ENCODE measurements around the gene KRCC1.

The KRCC1 gene

DNA sequence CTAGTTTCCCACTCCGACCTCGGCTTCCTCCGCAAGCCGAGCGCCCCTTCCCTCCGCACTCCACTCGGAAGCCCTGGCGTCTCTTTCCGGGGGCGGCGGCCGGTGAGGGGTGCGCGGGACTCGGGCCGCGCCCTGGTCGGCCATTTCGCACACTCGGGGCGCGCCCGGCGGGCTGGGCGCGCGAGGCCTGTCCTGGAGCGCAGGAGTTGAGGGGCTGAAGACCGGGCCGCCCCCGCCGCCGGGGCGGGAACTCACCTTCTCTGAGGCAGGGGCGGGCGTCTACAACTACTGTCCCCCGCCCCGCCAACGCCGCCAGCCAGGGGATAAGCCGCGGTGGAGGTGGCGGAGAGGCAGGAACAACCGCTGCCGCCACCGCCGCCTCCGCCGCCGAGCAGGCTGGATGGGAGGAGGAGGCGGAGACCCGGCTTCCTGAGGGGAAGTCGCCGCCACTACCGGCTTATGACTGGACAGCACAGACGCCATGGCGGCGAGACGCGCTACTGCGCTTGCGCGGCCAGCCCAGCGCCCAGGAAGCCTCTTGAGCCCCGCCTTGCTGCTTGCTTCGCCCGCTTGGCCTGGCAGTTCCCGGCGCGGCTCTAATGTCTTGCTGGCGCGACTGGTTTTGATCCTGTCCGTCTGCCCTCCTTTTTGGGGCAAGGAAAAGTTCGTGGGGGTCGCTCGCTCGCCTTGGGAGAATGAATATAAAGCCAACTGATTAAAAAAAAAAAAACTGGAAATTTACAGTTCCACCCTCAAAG, at the start of gene KRCC1:
Gene KRCC1, minus strand, starts transcription at position 413 of the 758 bp plus-strand sequence. CDS start 27,220 bp downstream, outside the sequence.
- peak; percentile 73 to 92 (median 82) for DNase-seq (ENCODE audit: low read depth in 4 of 4, low spot score in 1 of 4)

DNA sequence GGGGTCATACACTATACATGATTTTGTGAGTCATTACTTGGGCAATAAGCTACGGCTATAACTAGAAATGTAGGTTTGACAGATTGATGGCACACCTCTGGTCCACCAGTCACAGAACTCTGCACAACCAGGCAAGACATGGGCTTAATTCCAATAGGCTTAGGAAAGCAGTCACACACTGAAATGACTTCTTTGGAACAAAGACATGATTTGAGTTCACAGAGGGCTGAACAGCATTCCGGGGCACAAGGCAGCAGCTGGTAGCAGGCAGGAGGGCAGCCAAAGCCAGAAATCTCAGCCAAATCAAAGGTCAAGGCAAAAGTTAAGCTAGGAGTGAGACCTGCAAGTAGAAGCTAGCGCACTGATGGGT, 44.9 kb upstream of the KRCC1 start:
- no peak for DNase-seq (ENCODE audit: low read depth in 4 of 4, low spot score in 1 of 4)

GRCh38 chr2:88099798-88100488, 44.4 kb upstream of the KRCC1 start:
- DNase-seq (ENCODE audit: low read depth in 4 of 4, low spot score in 1 of 4), result no peak

GRCh38 chr2:88098558-88098900, 42.9 kb upstream of the KRCC1 start:
- no peak for DNase-seq (ENCODE audit: low read depth in 4 of 4, low spot score in 1 of 4)

DNA sequence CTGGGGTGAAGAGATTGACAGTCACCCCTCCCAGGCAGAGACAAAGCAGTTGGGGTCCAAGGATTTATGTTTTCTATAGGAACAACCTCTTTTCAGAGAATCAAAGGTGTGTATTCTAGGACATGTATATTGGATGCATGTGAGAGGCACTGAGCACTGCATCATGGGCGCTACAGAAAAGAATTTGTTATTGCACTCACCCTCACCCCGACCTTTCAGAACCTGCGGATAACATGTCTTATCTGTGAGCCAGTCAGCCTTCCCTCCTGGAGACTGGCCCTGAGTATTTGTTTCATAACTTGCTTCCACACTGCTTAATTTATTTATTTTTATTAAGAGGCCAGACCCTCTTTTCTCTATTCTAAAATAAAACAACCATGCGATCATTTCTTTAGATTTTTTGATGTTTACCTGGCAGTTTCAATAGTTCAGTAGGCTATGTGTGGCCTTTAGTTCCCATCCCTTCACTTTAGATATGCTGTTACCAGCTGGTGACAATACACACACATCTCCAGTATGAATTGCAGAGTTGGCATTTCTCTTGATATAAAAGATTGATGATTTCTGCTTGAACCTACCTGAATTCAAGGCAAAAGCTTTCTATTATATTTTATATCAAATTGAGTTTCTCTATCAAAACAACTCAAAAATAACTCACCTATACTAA, 42.4 kb upstream of the KRCC1 start:
- DNase-seq (ENCODE audit: low read depth in 4 of 4, low spot score in 1 of 4), result no peak

DNA sequence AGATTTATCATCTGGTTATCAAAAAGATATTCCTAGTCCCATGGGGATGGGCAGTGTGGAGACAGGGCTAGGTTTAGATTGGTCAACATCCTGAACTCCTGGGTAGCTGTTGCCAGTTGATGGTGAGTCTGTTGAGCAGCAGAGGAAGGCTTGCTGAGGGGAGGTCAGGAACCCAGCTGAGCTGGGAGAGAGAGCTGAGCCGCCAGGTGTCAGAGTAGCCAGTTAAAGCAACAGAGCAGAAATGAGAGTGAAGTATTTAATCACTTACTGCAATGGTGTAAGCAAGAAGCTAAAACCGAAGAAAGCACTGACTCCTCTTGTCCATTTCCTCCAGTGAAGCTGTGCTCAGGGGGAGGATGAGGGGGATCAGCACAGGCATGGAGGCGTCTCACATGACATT, 41.6 kb upstream of the KRCC1 start:
- DNase-seq (ENCODE audit: low read depth in 4 of 4, low spot score in 1 of 4), result no peak

GRCh38 chr2:88096708-88097107, 41.1 kb upstream of the KRCC1 start:
- no peak for DNase-seq (ENCODE audit: low read depth in 4 of 4, low spot score in 1 of 4)

- no peak for DNase-seq (ENCODE audit: low read depth in 4 of 4, low spot score in 1 of 4)
Measured at GRCh38 chr2:88095022-88095421, 39.4 kb upstream of the KRCC1 start.

DNA sequence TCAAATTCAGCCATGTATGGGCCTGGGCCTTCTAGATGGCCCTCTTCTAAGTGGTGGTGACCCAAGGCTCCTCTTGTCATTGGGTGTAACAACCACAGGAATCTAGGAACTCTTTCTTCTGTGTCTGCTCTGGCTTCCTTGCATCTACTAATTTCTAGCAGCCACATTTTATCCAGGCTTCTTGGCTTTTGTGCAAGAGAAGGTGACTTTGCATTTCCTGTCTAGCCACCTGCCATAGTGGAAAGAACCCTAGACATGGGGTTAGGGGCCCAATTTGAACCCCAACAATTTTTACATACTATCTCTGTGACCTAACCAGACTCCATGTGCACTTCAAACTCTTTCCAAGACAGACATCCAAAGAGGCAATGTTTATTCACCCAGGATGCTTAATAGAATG, 37.2 kb upstream of the KRCC1 start:
- no peak for DNase-seq (ENCODE audit: low read depth in 4 of 4, low spot score in 1 of 4)

- no peak for DNase-seq (ENCODE audit: low read depth in 4 of 4, low spot score in 1 of 4)
Measured at GRCh38 chr2:88091943-88092342, 36.4 kb upstream of the KRCC1 start.

GRCh38 chr2:88090446-88091283, 35.1 kb upstream of the KRCC1 start:
- DNase-seq (ENCODE audit: low read depth in 4 of 4, low spot score in 1 of 4), result peak in 2 of 4 experiments; percentile 4 to 17

- DNase-seq (ENCODE audit: low read depth in 4 of 4, low spot score in 1 of 4), result no peak
Measured at GRCh38 chr2:88088999-88089398, 33.4 kb upstream of the KRCC1 start.

- DNase-seq (ENCODE audit: low read depth in 4 of 4, low spot score in 1 of 4), result no peak
Measured at GRCh38 chr2:88087763-88088162, 32.2 kb upstream of the KRCC1 start.

- no peak for DNase-seq (ENCODE audit: low read depth in 4 of 4, low spot score in 1 of 4)
Measured at GRCh38 chr2:88087073-88087472, 31.5 kb upstream of the KRCC1 start.

DNA sequence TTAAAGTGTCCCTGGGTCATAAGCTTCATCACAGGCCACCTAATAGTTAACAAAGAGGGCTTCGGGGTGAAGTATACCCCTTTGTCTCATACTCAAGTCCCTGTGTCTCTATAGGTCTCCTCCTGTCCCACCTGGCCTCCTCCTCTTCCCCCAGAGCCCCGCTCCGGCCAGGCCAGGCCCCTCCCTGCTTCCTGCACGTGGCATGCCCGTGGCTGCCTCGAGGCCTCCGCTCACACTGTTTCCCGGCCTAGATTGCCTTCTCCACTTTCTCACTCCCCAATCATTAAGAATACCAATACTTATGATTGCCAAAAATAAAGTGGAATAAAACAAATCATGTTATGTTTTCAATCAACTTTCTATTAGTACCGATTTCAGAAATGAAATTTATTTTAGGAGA, 30.8 kb upstream of the KRCC1 start:
- DNase-seq (ENCODE audit: low read depth in 4 of 4, low spot score in 1 of 4), result no peak

DNA sequence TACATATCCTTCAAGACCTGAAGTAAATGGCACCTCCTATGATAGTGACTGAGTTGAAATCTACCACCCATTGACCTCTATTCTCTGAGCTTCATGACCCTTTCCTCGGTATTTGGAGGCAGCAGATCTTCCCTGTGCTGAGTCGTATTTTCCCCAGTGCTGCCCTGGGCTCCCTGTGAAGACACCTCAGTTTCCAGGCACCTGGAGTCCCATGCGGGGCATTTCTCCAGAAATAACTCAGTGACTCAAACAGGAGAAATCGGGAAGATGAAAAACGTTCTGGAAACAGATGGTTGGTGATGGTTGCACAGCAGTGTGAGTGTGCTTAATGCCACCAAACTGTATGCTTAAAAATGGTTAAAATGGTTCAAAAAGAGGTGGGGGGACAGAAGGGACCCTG, 30.0 kb upstream of the KRCC1 start:
- no peak for DNase-seq (ENCODE audit: low read depth in 4 of 4, low spot score in 1 of 4)

GRCh38 chr2:88085099-88085498, 29.5 kb upstream of the KRCC1 start:
- DNase-seq (ENCODE audit: low read depth in 4 of 4, low spot score in 1 of 4), result no peak

GRCh38 chr2:88082781-88083180, 27.2 kb upstream of the KRCC1 start:
- DNase-seq (ENCODE audit: low read depth in 4 of 4, low spot score in 1 of 4), result no peak

DNA sequence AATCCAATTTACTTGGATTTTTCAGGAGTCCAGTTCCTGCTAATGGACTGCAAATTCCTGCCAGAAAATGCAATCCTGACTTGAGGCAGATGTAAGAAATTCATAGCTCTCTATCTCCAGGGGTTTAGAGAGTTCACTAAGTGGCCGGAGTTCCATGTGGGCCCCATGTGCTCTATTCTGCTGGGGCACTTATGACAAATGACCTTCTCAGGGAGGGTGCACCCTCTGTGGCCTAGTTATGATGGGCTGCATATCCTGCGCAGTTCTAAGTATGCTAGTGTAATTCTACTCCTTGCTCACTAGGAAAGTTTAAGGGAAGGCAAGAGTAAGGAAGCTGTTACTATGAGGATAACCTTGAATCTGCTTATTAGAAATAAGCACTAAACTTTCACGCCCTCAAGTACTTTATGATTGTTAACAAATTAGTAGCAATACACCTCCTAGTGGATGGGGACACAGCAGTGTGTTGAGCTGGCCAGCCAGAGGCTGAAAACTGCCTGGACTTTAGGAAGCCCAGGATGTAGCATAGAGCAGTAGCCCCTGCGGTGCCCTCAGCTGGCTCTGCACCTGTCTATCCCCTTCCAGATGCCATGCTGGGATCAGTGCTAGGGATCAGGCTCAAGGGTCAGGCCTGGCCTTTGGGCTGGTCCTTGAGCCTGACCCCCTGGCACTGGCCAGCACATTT, 26.5 kb upstream of the KRCC1 start:
- no peak for DNase-seq (ENCODE audit: low read depth in 4 of 4, low spot score in 1 of 4)

DNA sequence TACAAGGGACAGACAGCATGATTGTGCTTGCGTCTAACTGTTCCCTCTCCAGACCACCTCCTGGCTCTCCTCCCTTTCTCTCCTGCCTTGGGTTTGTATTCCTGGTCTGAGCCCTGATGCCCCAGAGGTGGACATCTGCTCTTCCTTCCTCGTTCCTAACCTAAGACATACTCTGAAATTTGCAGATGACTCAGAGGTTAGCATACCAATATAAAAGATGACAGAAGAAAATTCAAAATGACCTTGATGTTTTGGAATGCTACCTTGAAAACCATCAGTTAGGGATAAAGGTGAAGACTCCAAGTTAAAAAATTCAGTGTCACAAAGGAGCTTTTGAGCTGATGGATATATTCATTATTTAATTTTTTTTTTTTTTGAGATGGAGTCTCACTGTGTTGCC, 25.0 kb upstream of the KRCC1 start:
- no peak for DNase-seq (ENCODE audit: low read depth in 4 of 4, low spot score in 1 of 4)

DNA sequence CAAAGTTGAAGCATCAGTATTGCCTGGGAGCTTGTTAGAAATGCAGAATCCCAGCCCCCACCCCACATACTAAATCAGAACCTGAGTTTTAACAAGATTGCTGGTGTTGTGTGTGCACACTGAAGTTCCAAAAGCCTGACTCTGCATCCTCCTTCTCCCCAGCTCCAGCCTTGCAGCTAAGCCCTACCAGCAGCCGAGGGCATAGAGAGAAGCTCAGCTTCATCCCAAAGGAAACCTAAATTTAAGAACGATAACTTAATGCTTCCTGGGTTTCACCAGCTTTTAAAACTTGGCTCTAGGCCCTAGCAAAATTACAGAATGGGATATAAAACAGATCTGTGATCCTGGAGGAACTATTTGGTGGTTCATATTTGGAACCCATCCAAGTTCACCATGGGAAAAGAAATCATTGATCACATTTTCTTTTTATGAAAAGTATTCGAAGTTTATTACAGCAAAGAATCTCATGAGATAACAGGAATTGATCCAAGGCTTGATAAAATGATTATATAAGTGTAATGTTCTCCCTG, 23.1 kb upstream of the KRCC1 start:
- no peak for DNase-seq (ENCODE audit: low read depth in 4 of 4, low spot score in 1 of 4)
